A673 (cell line): ENCODE measurements around the gene NCOA3. TPM values are rescaled to one million over a fixed set of nuclear protein-coding genes. Genes with fewer than 3 reads are reported as not detected.

Experiments
- BruUV-seq: library from RNA; stranded (reverse); fragments of 400-500 nt; replicated peaks from 2 replicates; lab custom pipeline; 2021; lab: Mats Ljungman, UMichigan
- CTCF ChIA-PET: fragments of 300-600 bp; sonication (Branson Sonifier 250); formaldehyde crosslinking; loops from one replicate; lab custom pipeline; 2022; ENCODE audit warnings: antibody characterized with exemption; lab: Charles Lee
- POLR2A ChIA-PET: fragments of 300-600 bp; sonication (Branson Sonifier 250); formaldehyde crosslinking; loops from one replicate; lab custom pipeline; 2022; ENCODE audit warnings: antibody characterized with exemption; ENCODE audit not compliant: low non-redundant PET; lab: Charles Lee
- DNase-seq: peaks from one replicate; pipeline ENCODE4 v3.0.0-alpha.2; 2015; ENCODE audit warnings: low spot score
- H3K27ac ChIP-seq: fragments of 200-600 bp; sonication (generic); 2 replicates; pipeline ENCODE4 v1.5.1; 2016; ENCODE audit warnings: mixed run types, low read depth, mild to moderate bottlenecking, mixed read lengths, antibody characterized with exemption, low read length; ENCODE audit not compliant: poor library complexity, severe bottlenecking
- H3K27me3 ChIP-seq: fragments of 200-600 bp; sonication (generic); replicated peaks from 2 replicates; pipeline ENCODE4 v1.6.1; 2017; ENCODE audit warnings: mixed run types, low read depth, mild to moderate bottlenecking, mixed read lengths, antibody characterized with exemption, low read length; ENCODE audit not compliant: insufficient read depth, poor library complexity
- H3K36me3 ChIP-seq: fragments of 200-600 bp; sonication (generic); 2 replicates; pipeline ENCODE4 v1.6.1; 2016; ENCODE audit warnings: mixed run types, mild to moderate bottlenecking, mixed read lengths, antibody characterized with exemption, low read length; ENCODE audit not compliant: insufficient read depth, poor library complexity, severe bottlenecking
- H3K4me1 ChIP-seq: fragments of 200-600 bp; sonication (generic); 2 replicates; pipeline ENCODE4 v1.6.1; 2017; ENCODE audit warnings: mixed run types, mild to moderate bottlenecking, mixed read lengths, antibody characterized with exemption, low read length; ENCODE audit not compliant: insufficient read depth, poor library complexity, severe bottlenecking
- H3K4me3 ChIP-seq: fragments of 200-600 bp; sonication (generic); 2 replicates; pipeline ENCODE4 v1.5.1; 2016; ENCODE audit warnings: low read depth, mixed run types, mild to moderate bottlenecking, mixed read lengths, low read length; ENCODE audit not compliant: poor library complexity, severe bottlenecking
- H3K9me3 ChIP-seq: fragments of 200-600 bp; sonication (generic); 2 replicates; pipeline ENCODE4 v1.6.1; 2016; ENCODE audit warnings: mixed run types, low read depth, mild to moderate bottlenecking, mixed read lengths, antibody characterized with exemption, low read length; ENCODE audit not compliant: poor library complexity, severe bottlenecking
- CTCF ChIP-seq: fragments of 300-800, 200-600 bp; sonication (generic); conservative IDR thresholded peaks from 2 replicates; pipeline ENCODE4 v1.5.1; 2017; ENCODE audit warnings: low read depth, mild to moderate bottlenecking, antibody characterized with exemption, low read length, moderate library complexity, mixed read lengths
- EZH2 ChIP-seq: fragments of 200-600 bp; sonication (generic); IDR thresholded peaks from 2 replicates; pipeline ENCODE4 v1.6.1; 2017; ENCODE audit warnings: borderline replicate concordance, low read depth, mild to moderate bottlenecking, mixed read lengths, antibody characterized with exemption, low read length; ENCODE audit not compliant: poor library complexity, severe bottlenecking
- intact Hi-C: fragments of 100-400 bp; cut with micrococcal nuclease; formaldehyde crosslinking; loops from one replicate; pipeline ENCODE4 v1.10.0; 2022; ENCODE audit not compliant: unreplicated experiment
- total RNA-seq: library from RNA; stranded (reverse); gene quantifications from 2 replicates; pipeline ENCODE4 v1.2.3, GENCODE V29; 2021

NCOA3 gene
- total RNA-seq, 1 experiment from 2014 or later = 26.8 TPM

GRCh38 chr20:47502271-47503239, 868 bp downstream of the NCOA3 start:
- ChIA-PET CTCF (interaction anchor here (0.5 to 0.8 kb wide), 7 partner anchors 9 to 1625 kb away, joined by 4 to 8 read pairs (median 5); no protein-coding TSS in a partner anchor), POLR2A (interaction anchor here (0.6 to 1.0 kb wide), 3 partner anchors 9 to 76 kb away, joined by 3 to 4 read pairs (median 3); no protein-coding TSS in a partner anchor)
- H3K27ac ChIP-seq = peak overlapping the region; percentile 93
- no peaks in the 10 kb centered on the region for H3K27me3 ChIP-seq
- TF ChIP-seq EZH2 = no peak
- TF ChIP-seq CTCF = no peak
- peak; percentile 50 for DNase-seq
- H3K9me3 ChIP-seq = no peaks in the 10 kb centered on the region
- TSS peak; percentile 38 for BruUV-seq
- intact Hi-C loops = loop anchor here (10.0 kb wide), 1 partner anchor 112 kb away; no protein-coding TSS in a partner anchor
- peak overlapping the region; percentile 88 for H3K4me3 ChIP-seq
- peaks cover 14% of the 10 kb centered on the region for H3K4me1 ChIP-seq
- H3K36me3 ChIP-seq = no peaks in the 10 kb centered on the region

- POLR2A ChIA-PET = interaction anchor here (0.6 kb wide), 1 partner anchor 75 kb away, joined by 4 read pairs; no protein-coding TSS in a partner anchor
- Histone ChIP-seq H3K9me3 (no peaks in the 10 kb centered on the region), H3K36me3 (no peaks in the 10 kb centered on the region), H3K27ac (no peak overlapping the region), H3K27me3 (no peaks in the 10 kb centered on the region), H3K4me3 (peak overlapping the region; percentile 88), H3K4me1 (peaks cover 14% of the 10 kb centered on the region)
- BruUV-seq = no TSS peak
- CTCF ChIA-PET = no interaction called here
- DNase-seq = no peak
- intact Hi-C loops = loop anchor here (10.0 kb wide), 1 partner anchor 111 kb away; no protein-coding TSS in a partner anchor
- TF ChIP-seq EZH2 (no peak), CTCF (no peak)
Measured at GRCh38 chr20:47503685-47504084, 2.0 kb downstream of the NCOA3 start.

DNA sequence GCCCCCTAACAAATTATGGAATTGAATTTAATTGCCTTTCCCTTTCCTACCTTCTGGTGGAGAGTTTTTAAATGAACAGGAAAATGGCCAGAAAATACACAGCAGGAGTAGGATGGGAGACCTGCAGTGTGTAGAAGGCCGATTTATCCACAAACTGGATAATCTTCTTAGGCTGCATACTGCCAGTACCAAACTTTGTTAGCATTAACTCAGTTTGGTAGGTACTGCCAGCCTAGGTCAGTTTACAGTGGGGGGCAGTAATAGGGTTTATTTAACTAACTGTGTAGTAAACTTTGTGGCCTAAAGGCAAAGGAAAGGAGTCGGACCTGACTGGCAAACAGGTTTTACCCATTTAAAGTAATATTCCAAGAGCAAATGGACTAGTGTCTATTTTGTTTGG, 4.6 kb downstream of the NCOA3 start:
- H3K27me3 ChIP-seq = no peaks in the 10 kb centered on the region
- H3K4me1 ChIP-seq = peaks cover 14% of the 10 kb centered on the region
- H3K9me3 ChIP-seq = no peaks in the 10 kb centered on the region
- ChIA-PET CTCF (no interaction called here), POLR2A (no interaction called here)
- no peak for DNase-seq
- H3K4me3 ChIP-seq = no peak overlapping the region
- no TSS peak for BruUV-seq
- no peaks in the 10 kb centered on the region for H3K36me3 ChIP-seq
- intact Hi-C loops = loop anchor here (10.0 kb wide), 1 partner anchor 108 kb away; no protein-coding TSS in a partner anchor
- no peak for TF ChIP-seq EZH2
- TF ChIP-seq CTCF = no peak
- H3K27ac ChIP-seq = no peak overlapping the region
